Measurements from ENCODE around the gene UPF3A.

GRCh38 chr13:114334305-114335053, 53.1 kb downstream of the UPF3A start:
- no peak for TF ChIP-seq POLR2AphosphoS5 (IDR thresholded peaks at IDR 0.05; ENCODE audit: borderline replicate concordance, low read depth, low read length)
- no peak for TF ChIP-seq EZH2 (IDR thresholded peaks at IDR 0.05)
- no peak for TF ChIP-seq FOXP2 (optimal IDR thresholded peaks at IDR 0.05; ENCODE audit: control extremely low read depth, extremely low read length, insufficient read depth)
